Cardiac muscle cell (in vitro differentiated cells and primary cell): ENCODE measurements around the gene ERICH6. TPM values are rescaled to one million over a fixed set of nuclear protein-coding genes. Genes with fewer than 3 reads are reported as not detected.

Source experiments
- DNase-seq, 2 donors: peaks; one replicate each; pipeline versions ENCODE4 v3.0.0 to v3.0.0-alpha.2; 2010 to 2017; ENCODE audit warnings: low read depth in 1 of 2, low spot score in 1 of 2
- H3K27ac ChIP-seq: fragments of 200-600 bp; sonication (generic); 2 replicates; pipeline ENCODE4 v1.5.1; 2016
- H3K27me3 ChIP-seq: fragments of 200-600 bp; sonication (generic); 2 replicates; pipeline ENCODE4 v1.6.0; 2016; ENCODE audit warnings: control low read depth
- H3K36me3 ChIP-seq: fragments of 200-600 bp; sonication (generic); 2 replicates; pipeline ENCODE4 v1.5.1; 2016; ENCODE audit warnings: control low read depth
- H3K4me1 ChIP-seq: fragments of 200-600 bp; sonication (generic); 2 replicates; pipeline ENCODE4 v1.8.1; 2017; ENCODE audit warnings: low read depth, mild to moderate bottlenecking, mixed run types
- H3K4me3 ChIP-seq: fragments of 200-600 bp; sonication (generic); 2 replicates; pipeline ENCODE4 v1.5.1; 2016; ENCODE audit warnings: mild to moderate bottlenecking
- H3K9me3 ChIP-seq: fragments of 200-600 bp; sonication (generic); 2 replicates; pipeline ENCODE4 v1.5.1; 2017; ENCODE audit warnings: low read depth, mild to moderate bottlenecking, control low read depth
- polyA plus RNA-seq: library from polyadenylated mRNA; unstranded; fragments of >200 nt; fragmentation: Nextera tagmentation; extraction: Ambion mirVana; gene quantifications from 2 replicates; pipeline ENCODE4 v1.2.1, GENCODE V29; 2016
- total RNA-seq: library from RNA; depleted of rRNA; stranded (reverse); fragments of >200 nt; gene quantifications from 2 replicates; pipeline ENCODE4 v1.2.3, GENCODE V29; 2016
- TF ChIP-seq, protein P1 (sequence below): IDR thresholded peaks from 2 replicates; pipeline ENCODE4 v1.5.1; 2012; ENCODE audit warnings: low read depth, mild to moderate bottlenecking, low read length

Gene ERICH6
- total and polyA plus RNA-seq, 2 experiments from 2014 or later = 0.44 TPM; not detected in 1

DNA sequence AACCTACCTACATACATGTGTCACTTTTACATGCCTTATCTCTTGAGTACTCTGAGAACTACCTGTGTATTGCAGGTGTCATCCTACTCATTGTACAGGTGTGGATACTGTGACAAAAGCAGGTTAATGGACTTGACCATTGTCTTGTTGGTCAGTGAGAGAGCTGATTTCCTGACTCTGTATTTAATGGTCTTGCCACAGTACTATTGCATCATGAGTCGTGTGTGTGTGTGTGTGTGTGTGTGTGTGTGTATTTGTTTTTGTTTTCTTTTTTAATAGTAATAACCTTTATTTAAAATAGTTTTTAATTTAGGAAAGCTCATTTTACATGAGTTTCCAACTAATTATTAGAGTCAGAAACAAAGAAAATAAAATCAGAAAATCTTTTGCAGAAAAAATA, 92.9 kb downstream of the ERICH6 start:
- Histone ChIP-seq H3K36me3 (no peaks in the 10 kb centered on the region), H3K9me3 (no peaks in the 10 kb centered on the region), H3K27me3 (no peaks in the 10 kb centered on the region), H3K4me3 (no peak overlapping the region), H3K4me1 (peaks cover 13% of the 10 kb centered on the region), H3K27ac (no peak overlapping the region)
- DNase-seq = peak in 1 of 2 donors; percentile 41
- TF ChIP-seq, protein P1, sequence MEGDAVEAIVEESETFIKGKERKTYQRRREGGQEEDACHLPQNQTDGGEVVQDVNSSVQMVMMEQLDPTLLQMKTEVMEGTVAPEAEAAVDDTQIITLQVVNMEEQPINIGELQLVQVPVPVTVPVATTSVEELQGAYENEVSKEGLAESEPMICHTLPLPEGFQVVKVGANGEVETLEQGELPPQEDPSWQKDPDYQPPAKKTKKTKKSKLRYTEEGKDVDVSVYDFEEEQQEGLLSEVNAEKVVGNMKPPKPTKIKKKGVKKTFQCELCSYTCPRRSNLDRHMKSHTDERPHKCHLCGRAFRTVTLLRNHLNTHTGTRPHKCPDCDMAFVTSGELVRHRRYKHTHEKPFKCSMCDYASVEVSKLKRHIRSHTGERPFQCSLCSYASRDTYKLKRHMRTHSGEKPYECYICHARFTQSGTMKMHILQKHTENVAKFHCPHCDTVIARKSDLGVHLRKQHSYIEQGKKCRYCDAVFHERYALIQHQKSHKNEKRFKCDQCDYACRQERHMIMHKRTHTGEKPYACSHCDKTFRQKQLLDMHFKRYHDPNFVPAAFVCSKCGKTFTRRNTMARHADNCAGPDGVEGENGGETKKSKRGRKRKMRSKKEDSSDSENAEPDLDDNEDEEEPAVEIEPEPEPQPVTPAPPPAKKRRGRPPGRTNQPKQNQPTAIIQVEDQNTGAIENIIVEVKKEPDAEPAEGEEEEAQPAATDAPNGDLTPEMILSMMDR = no peak

DNA sequence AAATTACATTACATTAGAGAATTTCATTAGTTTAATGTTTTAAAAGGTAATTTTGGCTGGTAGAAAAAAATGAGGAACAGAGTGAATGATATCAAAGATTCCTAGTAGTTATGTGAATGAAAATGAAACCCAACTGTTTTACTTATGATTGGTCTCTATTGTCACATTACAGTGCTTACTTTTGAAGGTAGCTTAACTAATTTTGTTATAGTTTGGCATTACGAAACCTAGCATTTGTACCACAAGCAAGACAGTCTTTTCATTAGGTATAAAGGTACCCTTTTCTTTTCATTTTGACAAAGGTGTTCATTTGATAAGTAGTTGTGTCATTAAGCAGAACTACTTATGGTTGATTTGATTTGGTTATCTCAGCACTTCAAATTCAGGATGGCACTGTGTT, 93.7 kb downstream of the ERICH6 start:
- Histone ChIP-seq H3K36me3 (no peaks in the 10 kb centered on the region), H3K9me3 (no peaks in the 10 kb centered on the region), H3K27ac (no peak overlapping the region), H3K27me3 (no peaks in the 10 kb centered on the region), H3K4me1 (peaks cover 18% of the 10 kb centered on the region), H3K4me3 (no peak overlapping the region)
- TF ChIP-seq, protein P1 = no peak
- no peak for DNase-seq

Other genes starting within 250 kb of the ERICH6 start
- gene SERP1, start 157.4 kb downstream of the ERICH6 start, total RNA-seq = 208 and 252 TPM in 2 replicates
- gene SERP1, start 157.4 kb downstream of the ERICH6 start, polyA plus RNA-seq = 73.4 and 76.0 TPM in 2 replicates
- 49.5 and 59.5 TPM in 2 replicates for gene EIF2A, start 157.1 kb downstream of the ERICH6 start, total RNA-seq
- gene EIF2A, start 157.1 kb downstream of the ERICH6 start, polyA plus RNA-seq = 40.5 and 48.6 TPM in 2 replicates
- gene SELENOT, start 100.6 kb downstream of the ERICH6 start, total RNA-seq = 69.3 and 74.7 TPM in 2 replicates
- gene SELENOT, start 100.6 kb downstream of the ERICH6 start, polyA plus RNA-seq = 197 and 199 TPM in 2 replicates
- 39.6 and 65.7 TPM in 2 replicates for gene SIAH2, start 59.2 kb upstream of the ERICH6 start, total RNA-seq
- gene SIAH2, start 59.2 kb upstream of the ERICH6 start, polyA plus RNA-seq = 49.7 and 66.0 TPM in 2 replicates
- gene MINDY4B, start 201.5 kb upstream of the ERICH6 start, total RNA-seq = not detected in 2 replicates
- not detected in 2 replicates for gene MINDY4B, start 201.5 kb upstream of the ERICH6 start, polyA plus RNA-seq